Measurements from ENCODE around the gene FBXO38.

DNA sequence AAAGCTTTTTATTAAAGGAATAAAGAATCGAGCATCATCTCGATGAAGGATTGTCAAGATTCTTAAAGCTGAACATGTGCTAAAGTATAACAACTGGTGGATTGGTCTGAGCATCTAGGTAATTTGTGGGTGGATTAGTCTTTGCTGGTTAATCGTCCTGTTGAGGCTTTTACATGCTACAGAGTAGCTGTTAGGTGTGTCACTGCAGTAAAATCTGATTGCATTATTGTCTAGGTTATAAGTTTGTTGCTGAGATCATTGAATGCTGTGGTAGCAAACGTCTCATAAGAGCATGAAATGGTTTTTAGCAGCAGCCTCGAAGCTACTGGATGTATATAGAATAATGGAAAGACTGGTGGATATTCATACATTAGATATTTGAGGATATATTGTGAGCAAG is 7.2 kb downstream of the FBXO38 start:
- TF ChIP-seq POLR2AphosphoS5 (IDR thresholded peaks at IDR 0.05), result no peak
- TF ChIP-seq CTCF (IDR thresholded peaks at IDR 0.05), result no peak
- no peak for TF ChIP-seq POLR2A (IDR thresholded peaks at IDR 0.05)
- no peak for TF ChIP-seq EP300 (IDR thresholded peaks at IDR 0.05; ENCODE audit: low read depth)
